Fibroblast of lung (primary cell): Measurements from ENCODE around the gene ZCCHC2.

Source experiments
- EZH2 ChIP-seq: IDR thresholded peaks from 2 replicates; pipeline ENCODE4 v1.5.1; 2012; ENCODE audit warnings: low read length, control low read depth, mild to moderate bottlenecking; ENCODE audit errors: missing control alignments
- TF ChIP-seq, protein P1 (sequence below), 2 donors: IDR thresholded peaks in 1 of 2; conservative IDR thresholded peaks in 1 of 2; 1 replicate in 1 of 2; 2 replicates in 1 of 2; pipeline ENCODE4 v1.5.1; 2011 to 2012; ENCODE audit warnings: low read length in 2 of 2, control low read depth in 1 of 2, inconsistent platforms in 1 of 2, low read depth in 1 of 2, mild to moderate bottlenecking in 1 of 2

DNA sequence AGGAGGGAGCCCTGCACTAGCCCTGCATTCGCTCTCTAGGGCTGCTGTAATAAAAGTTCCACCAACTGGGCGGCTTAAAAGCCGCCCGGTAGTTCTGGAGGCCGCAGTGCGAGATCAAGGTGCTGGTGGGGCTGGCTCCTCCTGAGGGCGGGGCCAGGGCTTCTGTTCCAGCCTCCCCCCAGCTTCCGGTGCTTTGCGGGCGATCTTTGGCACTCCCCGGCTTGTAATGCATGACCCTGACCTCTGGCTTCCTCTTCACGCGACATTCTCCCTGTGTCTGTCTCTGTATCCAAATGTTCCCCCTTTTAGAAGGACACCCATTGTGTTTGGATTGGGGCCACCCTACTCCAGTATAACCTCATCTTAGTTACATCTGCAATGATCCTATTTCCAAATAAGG lies 84.5 kb downstream of the ZCCHC2 start:
- TF ChIP-seq EZH2 = no peak
- TF ChIP-seq, protein P1, sequence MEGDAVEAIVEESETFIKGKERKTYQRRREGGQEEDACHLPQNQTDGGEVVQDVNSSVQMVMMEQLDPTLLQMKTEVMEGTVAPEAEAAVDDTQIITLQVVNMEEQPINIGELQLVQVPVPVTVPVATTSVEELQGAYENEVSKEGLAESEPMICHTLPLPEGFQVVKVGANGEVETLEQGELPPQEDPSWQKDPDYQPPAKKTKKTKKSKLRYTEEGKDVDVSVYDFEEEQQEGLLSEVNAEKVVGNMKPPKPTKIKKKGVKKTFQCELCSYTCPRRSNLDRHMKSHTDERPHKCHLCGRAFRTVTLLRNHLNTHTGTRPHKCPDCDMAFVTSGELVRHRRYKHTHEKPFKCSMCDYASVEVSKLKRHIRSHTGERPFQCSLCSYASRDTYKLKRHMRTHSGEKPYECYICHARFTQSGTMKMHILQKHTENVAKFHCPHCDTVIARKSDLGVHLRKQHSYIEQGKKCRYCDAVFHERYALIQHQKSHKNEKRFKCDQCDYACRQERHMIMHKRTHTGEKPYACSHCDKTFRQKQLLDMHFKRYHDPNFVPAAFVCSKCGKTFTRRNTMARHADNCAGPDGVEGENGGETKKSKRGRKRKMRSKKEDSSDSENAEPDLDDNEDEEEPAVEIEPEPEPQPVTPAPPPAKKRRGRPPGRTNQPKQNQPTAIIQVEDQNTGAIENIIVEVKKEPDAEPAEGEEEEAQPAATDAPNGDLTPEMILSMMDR (conservative IDR thresholded peaks at IDR 0.05 in 1 of 2, IDR thresholded peaks at IDR 0.05 in 1 of 2; ENCODE audit: low read depth in 1 of 2, low read length in 2 of 2) = no peak
